Right atrium auricular region (tissue), 2 donors: ENCODE data around the gene FECH. TPM values are rescaled to one million over a fixed set of nuclear protein-coding genes. Genes with fewer than 3 reads are reported as not detected.

Experiments used
- DNase-seq: peaks from one replicate; pipeline ENCODE4 v3.0.0-alpha.2; 2019; ENCODE audit warnings: low spot score
- H3K27ac ChIP-seq, 2 donors: fragments of 200-600 bp; sonication (generic); 1 replicate in 1 of 2; 2 replicates in 1 of 2; pipeline ENCODE4 v1.5.1; 2016 to 2019
- H3K27me3 ChIP-seq, 2 donors: fragments of 200-600 bp; sonication (generic); one replicate each; pipeline versions ENCODE4 v1.5.1 to v1.6.0; 2017 to 2019
- H3K36me3 ChIP-seq: fragments of 200-600 bp; sonication (generic); one replicate; pipeline ENCODE4 v1.5.1; 2016
- H3K4me1 ChIP-seq, 2 donors: fragments of 200-600 bp; sonication (generic); one replicate each; pipeline versions ENCODE4 v1.5.1 to v1.6.0; 2017 to 2019
- H3K4me3 ChIP-seq, 2 donors: fragments of 200-600 bp; sonication (generic); 1 replicate in 1 of 2; 2 replicates in 1 of 2; pipeline ENCODE4 v1.5.1; 2017 to 2019; ENCODE audit warnings: mild to moderate bottlenecking in 1 of 2, moderate library complexity in 1 of 2
- H3K9me3 ChIP-seq, 2 donors: fragments of 200-600 bp; sonication (generic); one replicate each; pipeline ENCODE4 v1.5.1; 2019
- total RNA-seq, 2 donors: library from RNA; depleted of rRNA; stranded (reverse); fragments of >200 nt; gene quantifications; one replicate each; pipeline ENCODE4 v1.1.0, GENCODE V29; 2016
- TF ChIP-seq, protein P1 (sequence below), 2 donors: fragments of 200-600 bp; sonication (generic); IDR thresholded peaks; one replicate each; pipeline ENCODE4 v1.5.1; 2019; ENCODE audit warnings: antibody characterized with exemption in 2 of 2

Gene FECH
- total RNA-seq, 2 donors from 2014 or later, result 27.1 to 62.7 TPM

DNA sequence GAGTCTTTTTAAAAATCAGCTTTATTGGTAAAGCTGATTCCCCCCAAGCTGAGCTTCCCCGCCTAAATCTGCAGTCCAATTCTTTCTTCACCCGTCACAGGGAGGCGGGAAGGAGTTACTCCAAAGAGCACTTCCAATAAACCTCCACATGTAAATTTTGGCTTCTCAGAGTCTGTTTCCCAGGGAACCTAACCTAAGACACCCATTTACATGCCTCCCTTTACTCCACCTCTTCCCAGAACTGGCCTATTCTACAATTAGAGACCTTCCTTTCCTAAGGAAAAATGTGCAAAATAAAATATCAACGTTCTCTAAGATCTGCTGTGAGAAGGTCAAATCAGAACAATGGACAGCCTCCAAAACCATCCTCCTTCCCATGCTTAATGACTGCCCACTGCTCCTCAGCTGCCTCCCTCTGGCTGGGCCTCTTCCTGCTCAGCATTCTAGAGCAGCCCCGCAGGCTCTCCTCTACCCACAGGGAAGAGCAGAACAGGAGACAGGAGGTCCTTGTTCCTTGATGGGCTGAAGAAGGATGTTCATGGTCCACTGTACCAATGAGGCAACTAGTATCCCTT lies 87.7 kb downstream of the FECH start:
- no peak overlapping the region for H3K27ac ChIP-seq
- no peaks in the 10 kb centered on the region for H3K27me3 ChIP-seq
- H3K4me1 ChIP-seq, result no peaks in the 10 kb centered on the region
- H3K36me3 ChIP-seq, result no peaks in the 10 kb centered on the region
- no peaks in the 10 kb centered on the region for H3K9me3 ChIP-seq
- TF ChIP-seq, protein P1, sequence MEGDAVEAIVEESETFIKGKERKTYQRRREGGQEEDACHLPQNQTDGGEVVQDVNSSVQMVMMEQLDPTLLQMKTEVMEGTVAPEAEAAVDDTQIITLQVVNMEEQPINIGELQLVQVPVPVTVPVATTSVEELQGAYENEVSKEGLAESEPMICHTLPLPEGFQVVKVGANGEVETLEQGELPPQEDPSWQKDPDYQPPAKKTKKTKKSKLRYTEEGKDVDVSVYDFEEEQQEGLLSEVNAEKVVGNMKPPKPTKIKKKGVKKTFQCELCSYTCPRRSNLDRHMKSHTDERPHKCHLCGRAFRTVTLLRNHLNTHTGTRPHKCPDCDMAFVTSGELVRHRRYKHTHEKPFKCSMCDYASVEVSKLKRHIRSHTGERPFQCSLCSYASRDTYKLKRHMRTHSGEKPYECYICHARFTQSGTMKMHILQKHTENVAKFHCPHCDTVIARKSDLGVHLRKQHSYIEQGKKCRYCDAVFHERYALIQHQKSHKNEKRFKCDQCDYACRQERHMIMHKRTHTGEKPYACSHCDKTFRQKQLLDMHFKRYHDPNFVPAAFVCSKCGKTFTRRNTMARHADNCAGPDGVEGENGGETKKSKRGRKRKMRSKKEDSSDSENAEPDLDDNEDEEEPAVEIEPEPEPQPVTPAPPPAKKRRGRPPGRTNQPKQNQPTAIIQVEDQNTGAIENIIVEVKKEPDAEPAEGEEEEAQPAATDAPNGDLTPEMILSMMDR (IDR thresholded peaks at IDR 0.05), result no peak
- H3K4me3 ChIP-seq, result no peak overlapping the region
- no peak for DNase-seq

Other genes starting within 250 kb of the FECH start
- gene ST8SIA3, start 234.1 kb downstream of the FECH start, total RNA-seq, result not detected
- gene ONECUT2, start 151.3 kb downstream of the FECH start, total RNA-seq, result under 1 TPM; 0.04 TPM
- gene NARS1, start 35.1 kb upstream of the FECH start, total RNA-seq, result 100 to 1,000 TPM in 1 of 2 donors, 10 to 100 TPM in 1; 93.7 to 114 TPM
- gene ATP8B1, start 216.6 kb upstream of the FECH start, total RNA-seq, result 10 to 100 TPM in 1 of 2 donors, 1 to 10 TPM in 1; 6.0 to 13.0 TPM